Retinal pigment epithelial cell (primary cell): Measurements from ENCODE around the gene RGS7.

Experiments
- DNase-seq: peaks from one replicate; pipeline ENCODE4 v3.0.0-alpha.2; 2010; ENCODE audit warnings: low read depth
- H3K4me3 ChIP-seq: 2 replicates; pipeline ENCODE4 v1.5.1; 2011; ENCODE audit warnings: mild to moderate bottlenecking, low read length, control low read depth, moderate library complexity
- CTCF ChIP-seq: conservative IDR thresholded peaks from 2 replicates; pipeline ENCODE4 v1.5.1; 2011; ENCODE audit warnings: low read depth, low read length, control low read depth, inconsistent platforms

Gene RGS7

GRCh38 chr1:240734001-240734400, 623.0 kb downstream of the RGS7 start:
- TF ChIP-seq CTCF, result no peak
- DNase-seq, result no peak
- H3K4me3 ChIP-seq, result no peak overlapping the region

GRCh38 chr1:240732390-240732789, 624.6 kb downstream of the RGS7 start:
- peak; percentile 68 for TF ChIP-seq CTCF
- no peak overlapping the region for H3K4me3 ChIP-seq
- peak; percentile 31 for DNase-seq
